ENCODE data around the gene SINHCAF. TPM values are rescaled to one million over a fixed set of nuclear protein-coding genes. Genes with fewer than 3 reads are reported as not detected.
"Not testable (repeated sequence)": the region's sequence is repeated elsewhere in the genome, so short reads cannot be mapped to it uniquely, and the experiment has no call there.

SINHCAF gene
- total and polyA plus RNA-seq, 2 of the 8 experiments (the other 6 are each of a cell fraction or from before 2014, with no cell fraction given) = 138 to 576 TPM

DNA sequence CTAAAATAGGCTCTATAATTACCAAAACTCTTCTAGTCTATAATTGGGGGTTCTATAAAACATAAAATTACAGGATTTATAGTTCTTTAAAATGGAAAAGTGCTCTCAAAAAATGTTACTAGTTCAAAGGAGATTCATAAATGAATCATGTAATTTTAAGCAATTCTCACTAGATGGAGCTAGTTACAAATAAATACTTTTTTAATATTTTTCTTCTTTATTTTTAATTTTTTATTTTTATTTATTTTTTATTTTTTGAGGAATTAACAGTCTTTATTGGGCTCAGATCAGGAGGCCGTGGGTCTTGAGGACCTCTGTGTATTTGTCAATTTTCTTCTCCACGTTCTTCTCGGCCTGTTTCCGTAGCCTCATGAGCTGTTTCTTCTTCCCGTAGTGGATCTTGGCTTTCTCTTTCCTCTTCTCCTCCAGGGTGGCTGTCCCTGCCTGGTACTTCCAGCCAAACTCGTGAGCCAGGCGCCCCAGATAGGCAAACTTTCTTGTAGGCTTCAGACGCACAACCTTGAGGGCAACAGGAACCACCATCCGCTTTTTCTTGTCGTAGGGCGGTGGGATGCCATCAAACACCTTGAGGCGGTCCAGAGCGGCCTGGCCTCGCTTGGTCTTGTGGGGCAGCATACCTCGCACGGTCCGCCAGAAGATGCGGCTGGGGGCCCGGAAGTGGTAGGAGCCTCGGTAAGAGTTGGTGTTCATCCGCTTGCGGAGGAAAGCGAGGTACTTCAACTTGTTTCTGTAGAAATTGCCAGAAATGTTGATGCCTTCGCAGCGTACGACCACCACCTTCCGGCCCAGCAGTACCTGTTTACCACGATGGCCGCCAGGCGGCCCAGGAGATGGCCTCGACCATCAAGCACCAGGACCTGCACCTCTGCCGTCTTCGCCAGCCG lies 74.0 kb downstream of the SINHCAF start:
- H3K56ac ChIP-seq (replicated peaks; ENCODE audit: insufficient read length, low read depth, low read length); H4K20me1 ChIP-seq (replicated peaks in 1 of 2; ENCODE audit: control insufficient read depth in 1 of 2, insufficient read depth in 2 of 2, low read length in 2 of 2); H2BK5ac ChIP-seq (ENCODE audit: low read depth, low read length); H2BK15ac ChIP-seq (ENCODE audit: low read length); H2BK12ac ChIP-seq (ENCODE audit: low read depth, low read length); H2BK120ac ChIP-seq (replicated peaks; ENCODE audit: low read depth, low read length); H4K5ac ChIP-seq (ENCODE audit: insufficient read length, low read depth, low read length); H2AFZ ChIP-seq (ENCODE audit: low read length); H3K18ac ChIP-seq (ENCODE audit: extremely low read depth, low read length); H3K36me3 ChIP-seq (ENCODE audit: control insufficient read depth in 2 of 4, insufficient read depth in 4 of 4, low read length in 3 of 4); H2AK5ac ChIP-seq (ENCODE audit: low read depth, low read length); H3K79me2 ChIP-seq (ENCODE audit: control insufficient read depth in 1 of 2, insufficient read depth in 2 of 2, low read length in 2 of 2); H3K9ac ChIP-seq (replicated peaks in 1 of 4; ENCODE audit: extremely low read depth in 1 of 4, low read depth in 3 of 4, low read length in 3 of 4); H3K23ac ChIP-seq (ENCODE audit: insufficient read length); H4K91ac ChIP-seq (replicated peaks; ENCODE audit: insufficient read length, low read length); H3K14ac ChIP-seq (ENCODE audit: insufficient read length); H3K4ac ChIP-seq (replicated peaks; ENCODE audit: insufficient read length, low read depth, low read length); H3K9me3 ChIP-seq (ENCODE audit: insufficient read depth in 2 of 2, low read depth in 1 of 2, low read length in 1 of 2); H3K79me1 ChIP-seq (ENCODE audit: low read depth, low read length); H3K27ac ChIP-seq (ENCODE audit: low read depth, low read length); H3K4me1 ChIP-seq (replicated peaks in 1 of 4; ENCODE audit: control insufficient read depth in 3 of 4, insufficient read depth in 4 of 4, low read length in 3 of 4); H3K4me2 ChIP-seq (ENCODE audit: insufficient read depth in 1 of 2, low read depth in 2 of 2, low read length in 2 of 2); H3K27me3 ChIP-seq (replicated peaks in 1 of 4; ENCODE audit: control insufficient read depth in 3 of 4, extremely low read depth in 1 of 4, insufficient read depth in 3 of 4, low read length in 3 of 4); H3K4me3 ChIP-seq (ENCODE audit: extremely low read depth in 1 of 4, insufficient read depth in 2 of 4, low read depth in 3 of 4, low read length in 4 of 4); H2BK20ac ChIP-seq (ENCODE audit: low read length); FAIRE-seq; H3K23me2 ChIP-seq (ENCODE audit: low read depth, low read length): not testable (repeated sequence)
- CTCF ChIA-PET (ENCODE audit: partially characterized antibody) = interaction anchor here (0.6 to 9.5 kb wide), 21 partner anchors 9 to 1055 kb away, joined by 3 to 108 read pairs (median 4); no protein-coding TSS in a partner anchor
- peak in 1 of 2 experiments; percentile 59 for DNase-seq (ENCODE audit: low read depth in 1 of 2, low spot score in 2 of 2)
- TF ChIP-seq, protein P1, sequence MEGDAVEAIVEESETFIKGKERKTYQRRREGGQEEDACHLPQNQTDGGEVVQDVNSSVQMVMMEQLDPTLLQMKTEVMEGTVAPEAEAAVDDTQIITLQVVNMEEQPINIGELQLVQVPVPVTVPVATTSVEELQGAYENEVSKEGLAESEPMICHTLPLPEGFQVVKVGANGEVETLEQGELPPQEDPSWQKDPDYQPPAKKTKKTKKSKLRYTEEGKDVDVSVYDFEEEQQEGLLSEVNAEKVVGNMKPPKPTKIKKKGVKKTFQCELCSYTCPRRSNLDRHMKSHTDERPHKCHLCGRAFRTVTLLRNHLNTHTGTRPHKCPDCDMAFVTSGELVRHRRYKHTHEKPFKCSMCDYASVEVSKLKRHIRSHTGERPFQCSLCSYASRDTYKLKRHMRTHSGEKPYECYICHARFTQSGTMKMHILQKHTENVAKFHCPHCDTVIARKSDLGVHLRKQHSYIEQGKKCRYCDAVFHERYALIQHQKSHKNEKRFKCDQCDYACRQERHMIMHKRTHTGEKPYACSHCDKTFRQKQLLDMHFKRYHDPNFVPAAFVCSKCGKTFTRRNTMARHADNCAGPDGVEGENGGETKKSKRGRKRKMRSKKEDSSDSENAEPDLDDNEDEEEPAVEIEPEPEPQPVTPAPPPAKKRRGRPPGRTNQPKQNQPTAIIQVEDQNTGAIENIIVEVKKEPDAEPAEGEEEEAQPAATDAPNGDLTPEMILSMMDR (IDR thresholded peaks at IDR 0.05; ENCODE audit: control extremely low read depth in 1 of 3, insufficient read depth in 1 of 3, low read depth in 1 of 3, low read length in 3 of 3) = peak in 1 of 3 experiments; percentile 8; a peak in 1 of 4 replicates
- 0 out of 2 replicates have a peak overlapping the region, but pooled peaks have one; percentile 25 for H4K8ac ChIP-seq (ENCODE audit: extremely low read depth, insufficient read depth, low read length)
- WGBS, 2 experiments (ENCODE audit: extremely low coverage in 1 of 2, insufficient coverage in 1 of 2, insufficient read length in 1 of 2, insufficient replicate concordance in 2 of 2, low coverage in 1 of 2, low lambda C conversion rate in 2 of 2, missing lambda C conversion rate in 1 of 2) = 89% methylated on average over 34 of the region's 34 CpGs; no CpG with 5 or more reads in 1 of the 2 experiments
- POLR2A ChIA-PET (ENCODE audit: partially characterized antibody) = interaction anchor here (0.8 to 1.3 kb wide), 3 partner anchors 20 to 134 kb away, joined by 3 to 5 read pairs (median 3); no protein-coding TSS in a partner anchor
